MV-4-11 (cell line): ENCODE measurements around the gene S100A11.
"Not testable (repeated sequence)": the region's sequence is repeated elsewhere in the genome, so short reads cannot be mapped to it uniquely, and the experiment has no call there.

ENCODE experiments used
- DNase-seq: peaks from one replicate; lab custom pipeline; 2025; lab: John Stamatoyannopoulos, UW

The S100A11 gene

DNA sequence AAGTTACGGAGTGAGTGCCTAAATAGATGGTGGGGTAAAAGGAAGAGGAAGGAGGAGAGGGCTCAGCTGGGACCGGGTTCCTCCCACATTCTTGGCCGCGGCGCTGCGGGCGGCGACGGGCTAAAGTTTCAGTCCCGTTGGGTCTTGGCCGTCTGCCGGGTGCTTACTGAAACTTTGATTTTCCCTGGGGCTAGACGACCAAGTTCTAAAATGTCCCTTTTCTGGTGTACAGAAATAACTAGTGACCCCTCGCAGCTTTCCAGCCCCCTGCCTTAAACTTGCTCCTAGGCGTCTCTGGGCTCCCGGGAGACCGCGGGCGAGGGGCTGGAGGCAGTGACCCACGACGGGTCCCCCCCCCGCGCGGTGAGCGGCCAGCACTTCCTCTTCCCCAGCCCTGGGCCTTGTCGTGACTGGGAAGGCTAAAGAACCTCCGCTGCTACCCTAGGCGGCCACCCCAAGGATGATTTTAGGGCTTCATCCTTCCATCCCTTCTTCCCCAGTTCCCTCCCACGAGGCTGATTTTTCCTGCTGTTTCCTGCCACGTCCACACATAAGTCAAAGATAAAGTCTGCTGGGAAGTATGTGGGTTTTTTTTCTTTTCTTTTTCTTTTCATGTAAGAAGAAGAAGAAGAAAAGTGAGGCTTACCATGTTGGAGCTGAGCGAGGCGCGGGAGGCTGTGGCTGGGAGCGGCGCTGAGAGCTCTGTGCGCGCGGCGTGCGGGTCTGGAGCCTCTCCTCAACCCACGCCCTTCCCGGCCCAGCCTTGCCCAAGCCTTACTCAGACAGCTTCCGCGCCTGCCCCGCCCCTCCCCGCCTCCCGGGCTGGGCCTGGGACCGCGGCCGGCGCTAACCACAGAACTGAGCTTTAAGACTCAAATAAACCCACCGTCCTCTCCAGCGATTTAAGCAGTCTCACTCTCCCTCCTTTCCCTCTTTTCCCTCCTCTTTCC is at the start of gene S100A11:
Gene S100A11 (minus strand): TSS at position 738 of the 950 bp plus-strand sequence. CDS start 89 bp downstream, at position 649.
- peak; percentile 84 for DNase-seq

- DNase-seq, result no peak
These were observed 48.0 kb upstream of the S100A11 start for GRCh38 chr1:152084853-152085252.

- DNase-seq, result not testable (repeated sequence)
These were observed 44.2 kb upstream of the S100A11 start for GRCh38 chr1:152081026-152081425.

- not testable (repeated sequence) for DNase-seq
These were observed 43.7 kb upstream of the S100A11 start for GRCh38 chr1:152080494-152080893.

GRCh38 chr1:152078831-152079441 is 42.1 kb upstream of the S100A11 start:
- no peak for DNase-seq

- DNase-seq, result no peak
These were observed 35.5 kb upstream of the S100A11 start for GRCh38 chr1:152072311-152072710.

DNA sequence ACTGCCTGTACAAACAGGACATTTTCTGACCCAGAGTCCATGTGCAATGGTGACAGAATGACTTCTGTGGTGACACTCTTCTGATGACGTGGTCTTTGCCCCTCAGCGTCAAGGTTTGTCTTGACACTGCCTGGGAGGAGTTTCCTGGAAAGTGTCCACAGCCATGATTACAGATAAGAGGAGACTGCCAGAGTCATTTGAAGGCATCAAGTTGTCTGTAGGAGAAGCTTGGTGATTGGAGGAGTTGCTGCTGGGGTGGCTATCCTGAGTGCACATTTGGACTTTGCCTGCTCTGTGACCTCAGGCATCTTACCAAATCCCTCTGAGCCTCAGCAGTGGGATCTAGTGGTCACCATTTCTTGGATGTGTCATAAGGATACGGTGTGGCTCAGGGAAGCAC is 34.3 kb upstream of the S100A11 start:
- DNase-seq, result no peak

- no peak for DNase-seq
These were observed 31.1 kb upstream of the S100A11 start for GRCh38 chr1:152067929-152068328.

- DNase-seq, result peak; percentile 7
These were observed 30.3 kb upstream of the S100A11 start for GRCh38 chr1:152067150-152067549.

DNA sequence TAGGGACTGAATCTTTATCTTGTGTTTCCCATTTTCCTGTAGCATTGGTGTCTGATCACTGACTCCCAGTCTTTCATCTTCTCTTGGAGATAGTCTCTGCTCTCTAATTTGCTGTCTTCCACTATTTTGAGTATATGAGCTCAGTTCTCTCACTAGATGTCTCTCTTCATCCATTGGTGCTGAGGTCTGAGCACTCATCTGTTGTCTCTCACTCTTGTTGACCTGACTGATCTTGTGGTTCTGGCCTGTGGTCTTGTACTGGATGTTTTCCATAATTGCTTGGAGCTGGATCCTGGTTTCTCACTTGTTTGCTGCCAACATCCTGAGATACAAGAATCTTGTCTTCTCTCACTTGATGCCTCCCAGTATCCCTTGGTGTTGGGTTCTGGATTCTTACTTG is 25.1 kb upstream of the S100A11 start:
- no peak for DNase-seq

- DNase-seq, result no peak
These were observed 16.6 kb upstream of the S100A11 start for GRCh38 chr1:152053375-152053774.

DNA sequence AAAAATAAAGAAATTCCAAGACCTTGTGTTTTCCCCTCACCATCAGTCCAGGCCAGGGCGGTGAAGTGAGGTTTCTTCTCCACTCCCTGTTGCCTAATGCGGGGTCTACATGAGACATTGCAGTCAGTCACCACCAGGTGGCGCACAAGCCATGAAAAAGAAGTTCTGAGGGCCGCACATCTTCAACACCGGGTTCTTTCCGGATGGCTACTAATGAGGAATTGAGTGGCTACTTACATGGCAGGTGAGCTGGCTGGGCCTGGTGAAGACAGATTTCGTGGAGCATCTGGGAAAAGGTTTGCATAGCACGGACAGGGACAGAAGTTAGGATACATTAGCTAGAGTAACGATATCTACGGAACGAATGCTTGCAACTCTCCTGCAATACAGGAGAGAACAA is 15.8 kb upstream of the S100A11 start:
- peak; percentile 71 for DNase-seq

DNA sequence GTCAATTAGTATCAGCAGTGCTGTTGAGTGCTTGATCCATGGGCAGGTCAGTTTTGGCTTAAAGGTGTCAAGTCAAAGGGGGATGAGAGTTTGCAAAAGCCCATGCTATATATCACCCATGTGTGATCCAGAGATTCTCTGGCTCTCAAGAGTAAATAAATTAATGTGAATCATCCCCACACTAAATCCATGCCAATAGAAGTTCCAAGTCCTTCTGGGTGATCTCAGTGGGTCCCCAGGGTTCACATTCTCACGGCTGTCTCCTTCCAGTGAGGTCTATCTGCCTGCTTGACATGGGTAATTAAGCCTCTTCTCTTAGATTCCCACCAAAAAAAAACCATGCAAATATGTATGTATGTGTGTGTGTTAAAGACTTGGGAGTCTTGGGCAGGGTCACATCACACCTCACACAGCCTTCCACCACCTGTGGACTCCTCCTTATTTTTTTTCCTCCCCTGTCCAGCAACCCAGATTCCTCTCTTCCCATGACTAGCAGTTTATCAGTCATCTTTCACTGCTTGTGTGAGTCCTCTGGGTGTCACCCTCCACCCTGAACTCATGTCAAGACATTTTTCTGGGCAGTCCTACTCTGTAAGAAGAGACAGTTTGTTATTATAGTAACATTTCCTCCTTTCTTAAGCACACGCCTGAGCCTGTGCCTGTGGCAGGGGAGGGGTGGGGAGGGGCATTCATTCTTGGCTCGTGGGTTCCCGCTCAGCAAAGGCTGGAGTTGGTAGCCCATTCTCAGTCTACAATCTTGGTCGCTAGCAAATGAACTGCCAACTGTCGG is 14.3 kb upstream of the S100A11 start:
- peak; percentile 42 for DNase-seq

- peak; percentile 67 for DNase-seq
These were observed 12.7 kb upstream of the S100A11 start for GRCh38 chr1:152049291-152050083.

- DNase-seq, result peak; percentile 87
These were observed 11.7 kb upstream of the S100A11 start for GRCh38 chr1:152048416-152049009.

DNA sequence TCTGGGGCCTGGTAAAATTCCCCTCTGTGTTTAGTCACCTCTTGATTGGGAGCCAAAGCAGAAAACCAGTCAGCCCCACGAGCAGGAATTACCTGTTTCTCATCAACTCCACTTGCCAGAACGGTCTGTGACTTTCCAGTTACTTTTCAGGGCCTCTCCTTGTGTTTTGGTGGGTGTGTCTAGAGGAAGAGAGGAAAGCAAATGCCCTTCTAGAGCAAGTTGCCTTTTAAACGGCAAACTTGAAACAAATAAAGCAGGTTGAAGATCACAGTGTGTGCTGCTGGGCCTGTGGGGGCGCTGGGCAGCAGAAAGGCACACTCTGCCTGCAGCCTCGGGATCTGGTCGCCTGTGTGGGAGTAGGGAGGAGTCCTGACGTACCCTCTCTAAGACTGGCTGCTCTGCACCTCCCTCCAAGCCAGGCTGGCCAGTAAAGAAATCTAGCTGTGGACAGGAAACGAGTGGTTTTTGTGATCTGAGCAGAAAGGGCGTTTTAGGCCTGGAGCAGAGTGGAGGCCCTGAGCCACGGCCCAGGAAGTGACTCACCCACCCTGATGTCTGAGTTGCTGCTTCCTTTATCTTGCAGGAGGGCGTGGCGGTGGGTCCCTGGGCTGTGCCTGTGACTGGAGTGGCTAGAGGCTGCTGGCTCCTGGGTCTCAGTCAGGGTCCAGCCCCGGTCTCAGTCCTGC is 11.1 kb upstream of the S100A11 start:
- peak; percentile 100 for DNase-seq

- no peak for DNase-seq
These were observed 10.6 kb upstream of the S100A11 start for GRCh38 chr1:152047413-152047729.

DNA sequence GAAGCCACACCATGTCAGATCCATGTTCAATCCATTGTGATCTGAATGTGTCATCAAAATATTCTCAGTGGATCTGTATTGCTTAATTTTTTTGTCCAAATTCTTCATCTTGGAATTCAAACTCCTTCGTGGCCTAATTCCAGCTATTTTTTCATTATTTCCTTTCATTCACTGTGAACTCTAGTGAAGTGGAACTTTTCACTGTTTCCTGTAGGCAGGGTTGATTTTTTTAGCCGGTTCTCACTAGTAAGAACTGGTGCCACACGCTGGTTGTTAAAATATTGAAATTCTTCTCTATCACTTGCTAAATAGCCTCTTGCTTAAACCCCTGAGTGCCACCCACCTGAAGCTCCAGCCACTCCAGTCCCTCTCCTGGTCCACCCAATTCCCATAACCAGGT is 7.6 kb upstream of the S100A11 start:
- DNase-seq, result peak; percentile 24

DNA sequence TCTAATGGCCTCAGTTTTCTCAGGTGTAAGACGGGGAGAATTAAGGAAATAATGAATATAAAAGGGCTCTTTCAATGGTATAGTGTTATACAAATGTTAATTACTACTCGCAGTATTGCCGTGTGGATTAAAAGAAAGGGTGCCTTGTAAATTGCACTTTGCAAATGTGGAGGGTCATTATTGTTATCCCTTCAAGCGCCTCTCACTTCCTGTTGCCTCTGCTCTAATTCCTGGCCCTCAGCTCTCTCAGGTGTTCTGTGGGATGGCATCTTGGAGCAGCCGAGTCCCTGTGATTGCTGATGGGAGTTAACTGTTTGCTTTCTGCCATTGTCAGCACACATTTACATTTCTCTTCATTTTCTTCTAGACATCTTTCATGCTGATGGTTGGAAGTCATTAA is 7.1 kb upstream of the S100A11 start:
- no peak for DNase-seq

GRCh38 chr1:152042030-152042429 is 5.2 kb upstream of the S100A11 start:
- no peak for DNase-seq

DNA sequence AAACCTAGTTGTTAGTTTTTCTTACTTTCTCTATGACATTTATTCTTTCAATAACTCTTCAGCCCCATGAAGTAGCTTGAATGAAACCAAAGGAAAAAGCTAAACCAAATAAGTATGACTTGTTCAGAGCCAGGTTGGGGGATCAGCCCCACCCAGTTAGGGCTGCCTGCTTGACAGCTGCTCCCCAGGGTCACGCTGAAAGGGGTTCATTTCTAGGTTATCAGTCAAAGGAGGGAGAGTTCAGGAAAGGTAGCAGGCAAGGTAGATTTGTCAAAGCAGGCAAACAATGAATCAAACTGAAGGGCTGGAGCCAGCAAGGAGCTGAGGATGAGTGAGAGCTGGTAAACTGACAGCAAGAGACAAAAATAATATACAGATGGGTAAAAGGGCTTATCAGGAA is 3.1 kb upstream of the S100A11 start:
- no peak for DNase-seq
